HG03571 (cell line): ENCODE measurements around the gene LPIN3.

Source experiments
- ATAC-seq: cut with Tn5 transposase; IDR thresholded peaks from one replicate; pipeline ENCODE4 v1.9.1; 2021; ENCODE audit not compliant: unreplicated experiment

Gene LPIN3

DNA sequence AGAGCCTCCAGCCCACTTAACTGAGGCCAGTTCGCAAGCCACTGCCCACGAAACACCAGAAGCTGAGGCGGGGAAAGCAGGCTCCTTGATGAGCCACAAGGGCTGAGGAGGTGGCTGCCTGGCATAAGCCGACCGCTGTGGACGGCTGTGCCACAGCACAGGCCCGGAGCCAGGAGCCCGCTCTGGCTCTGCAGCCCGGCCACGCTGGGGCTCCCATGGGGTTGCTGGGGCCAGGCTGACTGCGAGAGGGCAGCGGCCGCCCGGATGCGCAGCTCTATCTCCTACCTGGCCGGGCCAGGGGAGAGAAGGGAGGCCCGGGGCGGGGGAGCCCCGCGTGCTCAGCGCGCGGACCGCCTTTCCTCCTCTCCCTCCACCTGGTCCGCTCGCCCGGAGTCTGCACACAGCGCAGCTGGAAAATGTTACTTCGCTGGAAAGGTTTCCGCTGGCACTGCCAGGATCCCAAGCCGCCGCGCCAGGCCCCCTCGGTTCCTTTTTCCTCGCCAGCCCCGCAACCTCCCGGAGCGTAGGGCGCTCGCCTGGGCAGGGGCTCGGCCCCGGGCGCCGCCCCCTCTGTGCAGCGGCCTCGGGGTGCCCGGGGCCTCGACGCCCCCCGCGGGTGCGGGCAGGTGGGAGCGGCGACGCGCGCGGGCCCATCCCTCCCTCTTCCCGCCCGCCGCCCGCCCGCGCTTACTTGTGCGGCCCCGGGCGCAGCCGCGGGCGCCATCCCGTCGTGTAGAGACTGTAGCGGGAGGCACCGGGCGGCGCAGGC is 25.3 kb downstream of the LPIN3 start:
- ATAC-seq = no peak

DNA sequence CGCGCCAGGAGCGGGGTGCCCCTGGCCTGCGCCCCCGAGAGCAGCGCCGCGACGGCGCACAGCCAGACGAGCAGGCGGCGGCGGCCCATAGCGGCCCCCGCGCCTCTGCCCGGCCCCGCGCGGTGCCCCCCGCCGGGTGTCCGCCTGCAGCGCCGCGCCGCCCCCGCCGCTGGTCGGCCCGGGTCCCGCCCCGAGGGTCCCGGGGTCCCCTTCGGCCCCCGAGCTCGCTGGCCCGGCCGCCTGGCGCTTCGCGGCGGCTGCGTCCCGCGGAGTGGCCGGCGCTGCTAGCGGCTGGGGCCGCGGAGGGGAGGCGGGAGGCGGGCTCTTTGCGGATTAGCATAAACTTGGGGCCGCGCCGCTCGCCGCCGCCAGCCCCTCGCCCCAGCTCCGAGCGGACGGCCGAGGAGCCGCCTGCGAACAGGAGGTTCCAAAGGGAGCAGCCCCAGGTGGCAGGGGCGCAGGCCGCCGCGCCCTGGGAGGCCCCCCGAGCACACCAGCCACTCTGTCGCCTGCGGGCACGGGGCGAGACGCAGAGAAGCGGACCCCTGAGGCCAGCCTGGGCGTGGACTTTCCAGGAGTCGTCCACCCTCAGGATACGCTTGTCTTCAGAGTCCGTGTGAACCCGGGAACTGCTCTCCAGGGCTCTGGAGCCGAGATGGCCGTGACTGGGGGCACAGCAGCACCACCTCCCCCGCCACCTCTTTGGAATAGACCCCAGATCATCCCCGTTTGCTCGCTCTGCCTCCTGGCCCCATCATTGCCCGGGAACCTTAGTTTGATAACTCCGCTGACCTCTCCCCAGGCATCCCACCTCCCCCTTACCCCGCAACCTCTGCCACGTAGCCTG is 26.1 kb downstream of the LPIN3 start, which contains the start of gene EMILIN3:
EMILIN3 (minus strand) TSS at position 273 of the 847 bp plus-strand sequence; CDS start at position 89, 184 bp downstream.
- no peak for ATAC-seq

DNA sequence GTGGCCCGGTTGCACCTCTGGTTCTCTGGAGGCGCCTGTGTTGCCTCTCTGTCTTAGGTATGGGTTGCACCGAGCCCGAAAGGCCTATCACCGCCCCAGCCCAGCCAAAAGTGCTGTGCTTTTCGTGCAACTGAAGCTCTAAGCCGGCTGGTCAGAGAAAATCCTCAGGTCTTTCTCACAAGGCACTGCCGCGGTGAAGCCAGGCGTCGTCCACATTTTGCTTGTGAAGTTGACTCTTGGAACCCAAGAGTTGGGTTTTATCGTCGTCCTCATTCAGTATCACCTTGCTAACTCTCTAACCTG is 26.7 kb downstream of the LPIN3 start:
- no peak for ATAC-seq

DNA sequence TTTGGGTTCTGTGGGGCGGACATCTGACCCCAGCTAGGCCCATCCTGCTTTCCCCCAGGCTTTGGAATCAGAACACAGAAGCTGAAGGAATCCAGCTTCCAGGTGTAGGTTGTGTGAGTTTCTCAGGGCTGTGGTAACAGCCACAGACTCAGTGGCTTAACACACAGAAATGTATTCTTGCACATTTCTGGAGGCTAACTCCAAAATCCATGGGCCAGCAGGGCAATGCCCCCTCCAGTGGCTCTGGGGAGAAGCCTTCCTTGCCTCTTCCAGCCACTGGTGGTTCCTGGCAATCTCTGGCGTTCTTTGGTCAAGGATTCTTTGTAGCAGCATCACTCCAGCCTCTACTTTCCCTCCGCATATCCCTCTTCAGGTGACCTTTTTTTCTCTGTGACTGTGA is 27.3 kb downstream of the LPIN3 start:
- no peak for ATAC-seq

DNA sequence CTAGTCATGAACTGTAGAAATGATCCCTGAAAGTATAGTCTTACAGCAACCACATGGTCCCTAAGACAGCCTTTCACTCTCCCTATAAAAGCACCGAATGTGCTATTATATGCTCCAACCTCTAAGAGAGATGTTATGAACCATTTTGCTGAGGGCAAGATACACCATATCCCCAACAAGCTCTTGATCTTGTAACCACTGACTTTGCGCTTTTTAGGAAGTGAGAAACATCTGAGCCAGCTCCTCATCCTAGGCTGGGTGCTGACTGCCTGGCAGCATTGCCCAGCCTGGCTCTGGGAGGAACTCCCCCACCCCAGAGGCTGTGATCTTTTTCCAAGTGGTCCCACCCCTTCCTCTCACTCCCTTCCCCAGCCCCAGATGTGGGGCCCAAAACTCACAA is 29.1 kb downstream of the LPIN3 start:
- no peak for ATAC-seq

DNA sequence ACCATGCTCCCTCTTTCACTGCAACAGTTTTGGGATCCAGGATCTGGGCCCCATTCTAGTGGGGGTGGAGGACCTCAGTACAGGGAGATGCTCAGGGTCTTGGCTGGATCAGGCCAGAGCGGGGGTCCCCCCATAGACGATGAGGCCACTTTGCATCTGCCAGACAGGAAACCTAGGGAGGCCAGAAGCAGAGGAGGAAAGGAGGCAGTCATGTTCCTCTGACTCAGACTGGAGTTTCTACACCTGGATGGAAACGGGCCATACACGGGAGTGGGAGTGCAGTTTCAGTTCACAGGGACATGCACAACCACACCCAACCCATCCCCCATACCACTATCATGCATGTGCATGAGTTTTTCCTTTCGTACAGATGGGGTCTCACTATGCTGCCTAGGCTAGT is 29.6 kb downstream of the LPIN3 start:
- ATAC-seq = no peak

DNA sequence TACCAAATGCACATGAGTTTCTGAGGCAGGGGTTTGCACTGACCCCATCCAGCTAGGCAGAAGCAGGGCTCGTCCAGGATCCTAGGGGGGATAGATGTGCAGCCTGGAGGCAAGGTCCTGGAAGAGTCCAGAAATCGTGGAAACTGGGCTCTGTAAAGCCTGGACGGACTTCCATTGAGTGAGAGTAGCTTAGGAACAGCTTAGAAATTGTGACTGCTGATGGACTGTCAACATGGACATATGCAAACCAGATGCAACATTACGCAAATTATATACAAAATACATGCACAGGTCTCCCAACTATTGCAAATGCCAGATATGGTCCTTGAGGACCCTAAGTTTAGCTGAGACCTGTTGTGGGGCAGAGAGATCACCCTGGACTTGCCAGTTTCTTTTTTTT is 30.8 kb downstream of the LPIN3 start:
- ATAC-seq = no peak

DNA sequence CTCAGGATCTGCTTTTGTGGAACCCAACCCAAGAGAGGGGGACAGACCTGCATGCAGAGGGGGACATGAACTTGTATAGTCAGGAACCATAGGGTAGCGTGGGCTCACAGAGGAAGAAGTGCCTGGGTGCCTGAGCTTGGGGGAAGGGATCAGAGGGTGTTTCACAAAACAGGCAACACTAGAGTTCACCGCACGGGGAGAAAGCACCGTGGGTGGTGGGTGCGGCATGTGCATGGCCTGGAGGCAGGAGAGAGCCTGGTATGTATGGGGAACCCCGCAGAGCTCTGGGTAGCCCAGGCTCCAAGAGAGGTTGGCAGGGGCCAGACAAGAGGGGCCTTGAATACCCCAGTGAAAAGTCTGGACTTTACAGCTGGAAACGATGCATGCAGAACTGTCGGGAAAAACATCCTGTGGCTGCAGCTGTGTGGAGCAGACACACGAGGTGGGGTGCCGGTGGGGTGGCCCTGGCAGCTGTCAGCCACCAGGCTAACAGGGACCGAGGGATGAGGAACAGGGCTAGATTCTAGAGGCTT is 32.7 kb downstream of the LPIN3 start:
- no peak for ATAC-seq

DNA sequence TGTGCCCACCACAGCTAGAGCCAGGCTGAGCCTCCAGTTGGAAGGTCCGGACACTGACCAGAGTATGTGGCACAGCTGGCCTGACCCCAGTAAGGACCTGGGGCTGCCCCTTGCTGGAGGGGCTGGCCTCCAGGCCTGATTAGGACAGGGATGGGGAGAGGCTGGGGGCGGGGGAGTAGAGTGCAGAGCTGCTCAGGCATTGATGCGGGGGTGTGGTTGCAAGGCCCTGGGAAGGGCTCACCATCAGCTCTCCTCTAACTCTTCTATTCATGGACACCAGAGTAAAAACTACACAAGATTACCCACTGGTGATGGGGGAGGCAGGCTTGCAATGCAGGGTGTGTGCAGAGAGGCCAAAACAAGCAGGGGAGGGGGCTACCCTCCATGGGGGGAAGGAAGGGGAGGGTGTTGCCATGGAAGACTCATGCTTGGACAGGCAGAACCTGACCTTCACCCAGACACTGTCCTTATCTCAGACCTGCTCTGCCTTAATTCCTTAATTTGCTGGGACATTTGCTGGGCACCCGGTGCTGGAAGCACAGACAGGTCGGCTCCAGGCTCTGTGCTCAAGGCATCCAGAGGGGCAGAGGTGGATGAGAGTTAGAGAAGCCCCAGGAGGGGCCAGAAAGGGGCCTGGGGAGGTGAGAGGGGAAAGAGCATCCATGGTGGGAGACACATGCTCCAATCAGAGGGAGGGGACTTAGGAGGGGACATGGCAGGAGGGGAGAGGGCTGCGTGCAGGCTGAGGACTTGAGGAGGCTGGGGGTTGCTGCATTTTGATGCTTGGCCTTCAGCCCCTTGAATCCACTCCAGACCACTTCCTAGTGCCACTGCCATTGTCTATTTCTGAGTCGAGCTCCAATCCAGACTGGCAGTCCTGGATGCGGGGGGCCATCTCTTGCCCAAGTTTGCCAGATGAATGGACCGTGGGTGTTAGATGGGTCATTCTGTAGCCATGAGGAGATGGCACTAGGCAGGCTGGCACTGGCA is 33.6 kb downstream of the LPIN3 start:
- ATAC-seq = no peak

DNA sequence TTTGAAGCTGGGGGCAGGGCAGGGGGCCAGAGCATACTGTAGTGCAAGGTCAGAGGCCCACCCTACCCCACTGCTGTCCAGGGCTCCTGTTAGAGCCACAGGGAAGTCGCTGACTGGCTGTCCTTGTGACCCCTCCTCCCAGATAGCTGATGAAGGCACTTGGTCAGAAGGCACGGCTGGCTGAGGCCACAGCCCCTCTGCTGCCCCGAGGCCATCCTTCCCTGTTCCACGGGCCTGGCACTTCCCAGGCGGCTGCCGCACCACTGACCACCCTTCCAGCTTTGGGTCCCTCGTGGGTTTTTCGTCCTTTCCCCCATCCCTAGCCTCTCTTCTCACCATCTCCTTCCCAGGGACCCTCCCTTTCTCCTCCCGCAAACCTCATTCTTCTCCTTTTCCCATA is 35.2 kb downstream of the LPIN3 start:
- no peak for ATAC-seq

DNA sequence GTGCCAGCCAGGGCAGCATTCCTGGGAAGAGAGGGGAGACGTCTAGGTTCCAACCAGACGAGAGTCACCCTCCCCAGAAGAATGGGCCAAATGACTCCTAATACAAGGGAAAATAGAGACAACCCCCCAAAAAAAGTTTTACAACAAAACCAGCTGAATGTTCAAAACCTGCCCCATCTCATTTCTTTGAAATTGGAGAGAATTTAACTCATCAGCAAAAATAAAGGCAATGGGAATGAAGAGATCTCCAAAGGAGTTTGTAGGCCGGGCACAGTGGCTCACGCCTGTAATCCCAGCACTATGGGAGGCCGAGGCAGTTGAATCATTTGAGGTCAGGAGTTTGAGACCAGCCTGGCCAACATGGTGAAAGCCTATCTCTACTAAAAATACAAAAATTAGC is 35.7 kb downstream of the LPIN3 start:
- ATAC-seq = no peak

DNA sequence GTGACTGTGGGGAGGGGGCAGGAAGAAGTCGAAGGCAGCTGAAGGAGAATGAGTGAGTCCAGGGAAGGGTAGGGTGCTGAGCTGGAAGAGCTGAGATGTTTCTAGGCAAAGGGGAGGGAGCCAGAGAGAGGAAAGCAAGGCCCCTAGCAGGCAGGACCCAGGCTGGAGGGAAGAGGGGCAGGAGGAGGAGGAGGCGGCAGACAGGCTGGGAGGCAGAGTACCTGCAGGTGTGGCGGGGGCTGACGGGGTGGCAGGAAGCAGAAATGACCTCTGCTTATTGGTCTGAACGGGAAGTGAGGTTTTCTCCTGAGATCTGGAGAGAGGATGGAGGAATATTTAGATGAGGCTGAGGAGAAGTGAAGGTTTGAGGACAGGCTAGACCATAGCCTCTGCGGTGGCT is 36.7 kb downstream of the LPIN3 start:
- no peak for ATAC-seq

DNA sequence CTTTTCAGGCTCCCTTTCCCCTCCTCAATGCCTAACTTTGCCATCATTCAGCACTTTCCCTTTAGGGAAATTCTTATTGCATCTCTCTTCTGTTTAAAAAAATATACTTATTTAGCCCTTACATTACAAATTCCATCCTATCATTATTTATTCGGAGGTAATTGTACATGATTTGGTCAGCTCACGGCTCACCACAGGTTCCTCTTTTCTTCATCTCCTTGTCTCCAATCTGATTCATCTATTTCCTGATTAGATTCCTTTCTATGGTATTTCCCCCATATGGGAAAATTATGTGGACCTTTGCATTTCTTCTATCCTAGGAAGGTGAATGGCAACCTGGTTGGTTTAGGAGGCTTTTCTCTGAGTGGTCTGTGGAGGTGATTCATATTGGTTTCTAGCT is 38.9 kb downstream of the LPIN3 start:
- ATAC-seq = no peak

DNA sequence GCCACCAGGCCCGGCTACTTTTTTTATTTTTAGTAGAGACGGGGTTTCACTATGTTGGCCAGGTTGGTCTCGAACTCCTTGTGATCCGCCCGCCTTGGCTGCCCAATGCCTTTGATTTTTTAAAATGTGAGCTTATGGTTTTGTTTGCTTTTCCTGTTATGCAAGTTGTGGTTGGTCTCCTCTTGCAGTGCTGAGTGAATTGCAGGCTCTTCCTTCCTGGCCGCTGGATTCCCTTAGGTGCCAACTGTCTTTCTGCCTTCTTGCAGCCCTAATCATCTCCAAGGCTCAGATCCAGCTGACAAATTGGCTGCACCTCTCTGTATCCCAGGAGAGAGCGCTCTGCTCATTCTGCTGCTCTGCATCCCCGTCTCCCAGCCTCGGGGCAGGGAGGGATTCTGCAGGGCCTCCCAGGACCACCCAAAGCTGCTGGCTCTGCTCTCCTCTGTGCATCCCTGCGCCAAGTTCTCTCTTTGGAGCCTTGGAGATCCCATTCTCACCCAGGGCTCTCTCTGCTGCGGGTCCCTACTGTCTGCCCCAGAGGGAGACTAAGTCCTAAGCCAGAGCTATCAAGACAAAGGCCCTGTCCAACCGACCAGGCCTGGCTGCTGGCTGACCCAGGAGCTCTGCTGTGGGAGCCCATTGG is 40.1 kb downstream of the LPIN3 start:
- no peak for ATAC-seq

DNA sequence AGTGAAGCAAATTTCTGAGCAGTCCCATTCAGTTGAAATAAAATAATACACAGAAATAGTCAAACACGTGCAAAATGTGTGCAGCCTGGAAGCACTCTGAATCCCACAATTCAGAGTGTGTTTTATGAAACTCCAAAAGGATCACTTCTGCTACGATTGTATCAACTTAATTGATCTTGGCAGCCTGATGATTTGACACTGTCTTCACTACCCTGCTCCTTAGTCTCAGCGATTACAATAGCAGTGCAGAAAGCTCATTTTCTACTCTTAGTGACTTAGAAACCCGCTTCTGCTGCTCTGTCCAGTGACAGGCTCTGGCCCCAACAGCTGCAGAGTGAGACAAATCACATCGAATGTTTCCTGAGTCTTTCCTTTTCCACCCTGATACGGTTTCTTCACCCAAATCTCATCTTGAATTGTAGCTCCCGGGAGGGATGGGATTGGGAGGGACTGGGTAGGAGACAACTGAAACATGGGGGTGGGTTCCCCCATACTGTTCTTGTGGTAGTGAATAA is 42.2 kb downstream of the LPIN3 start:
- no peak for ATAC-seq

DNA sequence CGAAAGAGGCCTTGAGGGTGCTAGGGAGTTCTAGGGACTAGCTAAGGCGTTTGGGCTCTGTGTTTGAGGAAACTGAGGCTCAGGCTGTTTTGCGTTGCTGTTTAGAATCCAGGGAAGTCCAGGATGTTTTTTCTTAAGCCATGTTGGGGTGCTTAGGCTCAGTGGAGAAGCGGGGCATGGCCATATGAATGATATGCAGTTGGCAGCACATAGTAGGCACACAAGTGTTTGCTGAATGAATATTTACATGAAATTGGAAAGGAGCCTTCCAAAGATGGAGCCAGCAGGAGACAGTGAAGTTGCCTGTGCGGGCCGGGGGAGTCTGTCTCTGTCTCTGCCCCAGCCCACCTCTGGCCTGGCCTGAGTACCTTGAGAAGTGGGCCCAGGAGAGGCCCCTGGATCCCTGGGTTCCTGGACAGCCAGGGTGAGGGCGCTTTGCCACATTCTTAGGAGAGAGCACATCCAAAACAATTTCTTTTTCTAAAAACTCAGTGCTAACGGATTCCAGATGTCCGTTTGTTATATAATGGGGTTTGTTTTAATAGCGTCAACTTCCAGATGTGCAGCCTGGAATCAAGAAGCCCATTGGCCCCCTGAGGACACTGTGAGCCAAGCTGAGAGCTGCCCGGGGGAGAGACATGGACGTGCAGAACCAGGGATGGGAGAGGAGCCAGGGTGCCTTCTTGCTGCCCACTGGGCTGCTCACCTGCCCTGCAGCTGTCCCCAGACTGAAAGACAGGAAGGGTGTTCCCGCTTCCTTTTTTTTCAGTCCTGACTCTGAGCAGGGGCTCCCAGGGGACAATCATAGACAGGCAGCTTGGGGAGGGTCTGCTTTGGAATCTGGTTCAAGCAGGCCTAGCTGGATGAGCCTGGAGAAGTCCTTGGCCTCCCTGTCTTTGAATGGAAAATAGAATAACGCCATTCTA is 46.1 kb downstream of the LPIN3 start:
- ATAC-seq = no peak

DNA sequence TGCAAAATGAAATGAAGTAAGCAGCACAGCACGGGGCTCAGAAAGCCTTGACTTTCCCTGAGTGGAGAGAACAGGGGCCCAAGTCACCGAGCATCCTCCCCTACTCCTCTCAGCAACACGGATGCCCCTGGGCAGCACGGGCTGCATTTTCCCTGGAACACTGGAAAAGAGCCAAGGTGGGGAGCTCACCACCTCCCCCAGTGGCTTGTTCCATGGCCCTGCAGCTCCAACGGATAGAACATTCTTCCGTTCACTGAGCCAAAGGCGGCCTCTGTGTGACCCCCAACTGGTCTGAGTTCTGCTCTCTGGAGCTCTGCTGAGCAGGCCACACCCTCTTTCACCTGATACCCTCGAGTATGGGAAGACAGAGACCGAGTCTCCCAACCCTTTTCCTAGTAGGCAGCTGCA is 46.8 kb downstream of the LPIN3 start:
- no peak for ATAC-seq

DNA sequence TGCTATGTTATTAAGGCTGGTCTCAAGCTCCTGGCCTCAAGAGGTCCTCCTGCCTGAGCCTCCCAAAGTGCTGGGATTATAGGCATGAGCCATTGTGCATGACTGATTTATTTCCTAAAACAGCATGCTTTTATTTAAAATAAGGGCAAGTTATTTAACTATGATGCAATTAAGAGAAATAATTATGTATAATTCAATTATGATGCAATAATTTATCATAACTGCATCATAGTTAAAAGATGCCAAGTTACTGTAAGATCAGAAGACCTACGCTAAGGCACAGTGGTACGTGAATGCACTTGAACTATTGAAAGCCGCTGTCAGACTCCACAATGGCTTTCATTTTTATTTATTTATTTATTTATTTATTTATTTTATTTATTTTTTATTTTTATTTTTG is 50.3 kb downstream of the LPIN3 start:
- no peak for ATAC-seq

DNA sequence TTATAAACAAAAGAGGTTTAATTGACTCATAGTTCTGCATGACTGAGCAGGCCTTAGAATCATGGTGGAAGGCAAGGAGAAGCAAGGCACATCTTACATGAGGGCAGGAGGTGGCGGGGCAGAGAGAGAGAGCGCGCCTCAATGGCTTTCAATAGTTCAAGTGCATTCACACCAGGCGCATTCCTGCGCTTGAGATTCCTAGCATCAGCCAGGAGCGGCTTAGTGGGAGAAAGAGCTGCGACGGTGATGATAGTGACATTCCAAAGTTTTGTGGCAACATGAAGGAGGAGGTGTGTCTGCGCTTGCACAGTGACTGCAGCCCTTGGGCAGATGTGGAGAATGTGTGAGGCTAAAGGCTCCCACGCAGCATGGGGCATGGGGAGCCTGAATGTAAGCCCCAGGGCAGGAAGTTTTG is 51.0 kb downstream of the LPIN3 start:
- ATAC-seq = no peak
